ENCODE data around the gene AZU1.

The AZU1 gene

DNA sequence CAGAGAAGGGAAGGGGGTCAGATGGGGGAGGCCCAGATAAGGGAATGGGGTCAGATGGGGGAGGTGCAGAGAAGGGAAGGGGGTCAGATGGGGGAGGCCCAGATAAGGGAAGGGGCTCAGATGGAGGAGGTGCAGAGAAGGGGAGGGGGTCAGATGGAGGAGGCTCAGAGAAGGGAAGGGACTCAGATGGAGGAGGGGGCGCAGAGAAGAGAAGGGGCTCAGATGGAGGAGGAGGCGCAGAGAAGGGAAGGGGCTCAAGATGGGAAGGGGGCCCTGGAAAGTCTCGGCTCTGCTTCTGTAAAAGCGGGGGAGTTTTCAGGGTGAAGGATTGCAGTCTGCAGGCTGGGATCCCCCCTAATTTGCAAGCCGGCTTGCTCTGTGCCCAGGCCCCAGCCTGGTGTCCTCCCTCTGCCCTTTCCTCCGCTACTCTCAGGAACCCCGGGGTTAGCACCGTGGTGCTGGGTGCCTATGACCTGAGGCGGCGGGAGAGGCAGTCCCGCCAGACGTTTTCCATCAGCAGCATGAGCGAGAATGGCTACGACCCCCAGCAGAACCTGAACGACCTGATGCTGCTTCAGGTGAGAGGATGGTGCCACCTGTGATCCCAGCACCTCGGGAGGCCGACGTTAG is 1.6 kb downstream of the AZU1 start:
- Histone ChIP-seq H3K36me3 (ENCODE audit: low read depth) (no peaks in the 10 kb centered on the region), H3K4me3 (ENCODE audit: severe bottlenecking) (no peak overlapping the region), H3K27me3 (ENCODE audit: insufficient read depth, poor library complexity, severe bottlenecking) (no peaks in the 10 kb centered on the region), H3K27ac (ENCODE audit: poor library complexity, severe bottlenecking) (no peak overlapping the region), H3K4me1 (ENCODE audit: insufficient read depth, poor library complexity, severe bottlenecking) (no peaks in the 10 kb centered on the region), H3K9me3 (ENCODE audit: severe bottlenecking) (no peaks in the 10 kb centered on the region)
- TF ChIP-seq, protein P1, sequence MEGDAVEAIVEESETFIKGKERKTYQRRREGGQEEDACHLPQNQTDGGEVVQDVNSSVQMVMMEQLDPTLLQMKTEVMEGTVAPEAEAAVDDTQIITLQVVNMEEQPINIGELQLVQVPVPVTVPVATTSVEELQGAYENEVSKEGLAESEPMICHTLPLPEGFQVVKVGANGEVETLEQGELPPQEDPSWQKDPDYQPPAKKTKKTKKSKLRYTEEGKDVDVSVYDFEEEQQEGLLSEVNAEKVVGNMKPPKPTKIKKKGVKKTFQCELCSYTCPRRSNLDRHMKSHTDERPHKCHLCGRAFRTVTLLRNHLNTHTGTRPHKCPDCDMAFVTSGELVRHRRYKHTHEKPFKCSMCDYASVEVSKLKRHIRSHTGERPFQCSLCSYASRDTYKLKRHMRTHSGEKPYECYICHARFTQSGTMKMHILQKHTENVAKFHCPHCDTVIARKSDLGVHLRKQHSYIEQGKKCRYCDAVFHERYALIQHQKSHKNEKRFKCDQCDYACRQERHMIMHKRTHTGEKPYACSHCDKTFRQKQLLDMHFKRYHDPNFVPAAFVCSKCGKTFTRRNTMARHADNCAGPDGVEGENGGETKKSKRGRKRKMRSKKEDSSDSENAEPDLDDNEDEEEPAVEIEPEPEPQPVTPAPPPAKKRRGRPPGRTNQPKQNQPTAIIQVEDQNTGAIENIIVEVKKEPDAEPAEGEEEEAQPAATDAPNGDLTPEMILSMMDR (IDR thresholded peaks at IDR 0.05; ENCODE audit: poor library complexity, severe bottlenecking), result no peak
- DNase-seq (ENCODE audit: low spot score) (no peak), ATAC-seq (ENCODE audit: low read depth) (no peak)

GRCh38 chr19:831407-832369 is 4.1 kb downstream of the AZU1 start:
- no peaks in the 10 kb centered on the region for H3K4me1 ChIP-seq (ENCODE audit: insufficient read depth, poor library complexity, severe bottlenecking)
- DNase-seq (ENCODE audit: low spot score) (no peak), ATAC-seq (ENCODE audit: low read depth) (no peak)
- no peaks in the 10 kb centered on the region for H3K36me3 ChIP-seq (ENCODE audit: low read depth)
- no peak overlapping the region for H3K27ac ChIP-seq (ENCODE audit: poor library complexity, severe bottlenecking)
- no peaks in the 10 kb centered on the region for H3K9me3 ChIP-seq (ENCODE audit: severe bottlenecking)
- peaks cover 3% of the 10 kb centered on the region for H3K27me3 ChIP-seq (ENCODE audit: insufficient read depth, poor library complexity, severe bottlenecking)
- no peak overlapping the region for H3K4me3 ChIP-seq (ENCODE audit: severe bottlenecking)
- TF ChIP-seq, protein P1 (IDR thresholded peaks at IDR 0.05; ENCODE audit: poor library complexity, severe bottlenecking), result no peak

DNA sequence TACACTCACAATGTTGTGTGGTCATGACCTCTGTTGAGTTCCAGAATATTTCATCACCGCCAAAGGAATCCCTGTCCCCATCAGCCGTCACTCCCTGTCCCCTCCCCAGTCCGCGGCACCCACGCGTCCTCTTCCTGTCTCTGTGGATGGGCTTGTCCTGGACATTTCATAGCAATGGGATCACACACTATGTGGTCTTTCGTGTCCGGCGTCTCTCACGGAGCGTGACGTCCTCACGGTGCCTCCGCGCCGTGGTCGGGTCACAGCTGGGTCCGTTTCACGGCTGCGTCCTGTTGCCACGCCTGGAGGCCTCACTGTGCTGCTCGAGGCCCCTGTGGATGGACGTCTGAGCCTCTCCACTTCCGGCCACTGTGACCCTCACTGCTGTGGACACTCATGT is 6.6 kb downstream of the AZU1 start:
- TF ChIP-seq, protein P1 (IDR thresholded peaks at IDR 0.05; ENCODE audit: poor library complexity, severe bottlenecking), result no peak
- Histone ChIP-seq H3K27ac (ENCODE audit: poor library complexity, severe bottlenecking) (no peak overlapping the region), H3K4me3 (ENCODE audit: severe bottlenecking) (no peak overlapping the region), H3K9me3 (ENCODE audit: severe bottlenecking) (no peaks in the 10 kb centered on the region), H3K36me3 (ENCODE audit: low read depth) (no peaks in the 10 kb centered on the region), H3K27me3 (ENCODE audit: insufficient read depth, poor library complexity, severe bottlenecking) (peaks cover 5% of the 10 kb centered on the region), H3K4me1 (ENCODE audit: insufficient read depth, poor library complexity, severe bottlenecking) (no peaks in the 10 kb centered on the region)
- DNase-seq (ENCODE audit: low spot score) (no peak), ATAC-seq (ENCODE audit: low read depth) (no peak)

- no peaks in the 10 kb centered on the region for H3K4me1 ChIP-seq (ENCODE audit: insufficient read depth, poor library complexity, severe bottlenecking)
- H3K9me3 ChIP-seq (ENCODE audit: severe bottlenecking), result no peaks in the 10 kb centered on the region
- peaks cover 5% of the 10 kb centered on the region for H3K27me3 ChIP-seq (ENCODE audit: insufficient read depth, poor library complexity, severe bottlenecking)
- ATAC-seq (ENCODE audit: low read depth) (no peak), DNase-seq (ENCODE audit: low spot score) (peak; percentile 61)
- no peaks in the 10 kb centered on the region for H3K36me3 ChIP-seq (ENCODE audit: low read depth)
- TF ChIP-seq, protein P1 (IDR thresholded peaks at IDR 0.05; ENCODE audit: poor library complexity, severe bottlenecking), result no peak
- H3K27ac ChIP-seq (ENCODE audit: poor library complexity, severe bottlenecking), result no peak overlapping the region
- no peak overlapping the region for H3K4me3 ChIP-seq (ENCODE audit: severe bottlenecking)
Observed at GRCh38 chr19:835210-835810, 7.7 kb downstream of the AZU1 start.

All from RWPE2 (cell line).